Fibroblast of pulmonary artery (primary cell): Measurements from ENCODE around the gene GEMIN7.
A peak's percentile ranks its signal among the peaks of the same experiment; 100 is the strongest.

Experiments used
- DNase-seq: peaks from one replicate; pipeline ENCODE4 v3.0.0-alpha.2; 2010; ENCODE audit warnings: low read depth
- H3K4me3 ChIP-seq: replicated peaks from 2 replicates; pipeline ENCODE4 v1.5.1; 2011; ENCODE audit warnings: low read depth, mild to moderate bottlenecking, control low read depth, low read length, moderate library complexity
- TF ChIP-seq, protein P1 (sequence below): IDR thresholded peaks from 2 replicates; pipeline ENCODE4 v1.5.1; 2011; ENCODE audit warnings: mild to moderate bottlenecking, control low read depth, low read length, inconsistent platforms; ENCODE audit errors: missing control alignments

The GEMIN7 gene

GRCh38 chr19:45076851-45077730 lies 2.0 kb upstream of the GEMIN7 start:
- TF ChIP-seq, protein P1, sequence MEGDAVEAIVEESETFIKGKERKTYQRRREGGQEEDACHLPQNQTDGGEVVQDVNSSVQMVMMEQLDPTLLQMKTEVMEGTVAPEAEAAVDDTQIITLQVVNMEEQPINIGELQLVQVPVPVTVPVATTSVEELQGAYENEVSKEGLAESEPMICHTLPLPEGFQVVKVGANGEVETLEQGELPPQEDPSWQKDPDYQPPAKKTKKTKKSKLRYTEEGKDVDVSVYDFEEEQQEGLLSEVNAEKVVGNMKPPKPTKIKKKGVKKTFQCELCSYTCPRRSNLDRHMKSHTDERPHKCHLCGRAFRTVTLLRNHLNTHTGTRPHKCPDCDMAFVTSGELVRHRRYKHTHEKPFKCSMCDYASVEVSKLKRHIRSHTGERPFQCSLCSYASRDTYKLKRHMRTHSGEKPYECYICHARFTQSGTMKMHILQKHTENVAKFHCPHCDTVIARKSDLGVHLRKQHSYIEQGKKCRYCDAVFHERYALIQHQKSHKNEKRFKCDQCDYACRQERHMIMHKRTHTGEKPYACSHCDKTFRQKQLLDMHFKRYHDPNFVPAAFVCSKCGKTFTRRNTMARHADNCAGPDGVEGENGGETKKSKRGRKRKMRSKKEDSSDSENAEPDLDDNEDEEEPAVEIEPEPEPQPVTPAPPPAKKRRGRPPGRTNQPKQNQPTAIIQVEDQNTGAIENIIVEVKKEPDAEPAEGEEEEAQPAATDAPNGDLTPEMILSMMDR = no peak
- H3K4me3 ChIP-seq = peak overlapping the region; percentile 48
- DNase-seq = no peak

DNA sequence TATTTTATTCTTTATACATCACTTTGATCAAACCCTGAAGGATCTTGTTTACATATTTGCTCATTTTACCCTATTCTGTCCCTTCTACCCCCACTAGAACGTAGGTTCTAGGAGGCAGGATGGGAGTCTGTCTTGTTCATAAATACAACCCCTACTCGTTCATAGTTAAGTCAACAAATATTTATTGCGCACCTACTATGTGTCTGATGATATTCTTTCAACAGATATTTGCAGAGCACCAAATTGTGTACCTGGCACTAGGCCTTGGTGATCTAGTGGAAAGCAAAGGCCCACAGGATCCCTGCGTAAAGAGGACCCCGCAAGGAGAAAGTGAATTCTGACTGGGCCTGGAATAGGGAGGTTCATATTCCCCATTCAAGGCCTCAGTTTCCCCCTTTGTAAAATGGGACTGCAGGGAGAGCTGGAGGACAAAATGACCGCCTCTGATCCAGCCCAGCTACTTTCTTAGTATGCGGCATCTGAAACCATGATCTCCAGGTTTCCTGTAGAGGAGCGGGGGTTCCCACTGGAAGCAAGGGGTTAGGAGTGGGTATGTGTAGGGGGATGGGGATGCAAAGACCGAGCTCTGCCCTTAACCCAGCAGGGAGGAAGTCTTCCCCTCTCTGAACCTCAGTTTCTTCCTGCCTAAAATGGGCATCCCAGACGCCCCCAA lies 534 bp upstream of the GEMIN7 start:
- DNase-seq = no peak
- peak overlapping the region; percentile 96 for H3K4me3 ChIP-seq
- TF ChIP-seq, protein P1 = no peak

DNA sequence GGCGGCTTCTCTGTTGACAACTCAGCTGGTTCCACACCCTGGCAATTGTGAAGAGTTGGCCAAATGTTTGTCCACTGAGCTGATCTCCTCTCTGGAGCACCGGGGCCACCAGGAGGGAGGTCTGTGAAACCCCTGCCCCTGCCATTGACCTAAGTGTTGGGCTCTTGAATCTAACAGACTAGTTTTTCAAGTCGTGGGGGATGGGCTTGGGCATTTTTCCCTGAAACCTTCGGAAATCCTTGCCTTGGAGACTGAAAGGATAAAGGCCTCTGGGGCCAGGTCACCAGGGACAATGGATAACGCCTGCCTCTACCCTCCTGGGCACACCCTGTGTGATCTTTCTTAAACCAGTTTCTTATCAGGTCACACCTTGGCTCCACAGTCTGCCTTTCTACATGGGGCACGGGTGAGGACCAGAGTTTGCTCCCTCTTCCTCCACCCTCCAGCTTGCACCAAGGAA lies 881 bp downstream of the GEMIN7 start:
- H3K4me3 ChIP-seq = peak overlapping the region; percentile 96
- TF ChIP-seq, protein P1 = no peak
- DNase-seq = no peak

DNA sequence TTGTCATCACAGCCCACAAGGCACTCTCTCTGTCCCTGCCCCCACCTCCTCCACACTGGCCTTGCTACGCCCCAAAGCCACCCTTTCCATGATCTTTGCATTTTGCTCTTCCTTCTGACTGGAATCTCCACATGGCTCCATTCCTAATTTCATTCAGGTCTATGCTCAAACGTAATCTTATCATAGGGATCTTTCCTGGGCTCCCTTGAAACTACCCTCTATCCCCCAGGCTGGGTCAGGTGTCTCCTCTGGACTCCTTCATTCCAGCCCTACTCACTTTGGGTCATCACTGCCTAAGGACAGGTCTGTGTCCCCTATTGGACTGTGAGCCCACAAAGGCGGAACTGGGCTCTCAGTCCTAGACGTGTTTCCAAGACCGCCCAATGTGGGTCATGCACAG lies 3.1 kb downstream of the GEMIN7 start:
- no peak for DNase-seq
- TF ChIP-seq, protein P1 = no peak
- no peak overlapping the region for H3K4me3 ChIP-seq

DNA sequence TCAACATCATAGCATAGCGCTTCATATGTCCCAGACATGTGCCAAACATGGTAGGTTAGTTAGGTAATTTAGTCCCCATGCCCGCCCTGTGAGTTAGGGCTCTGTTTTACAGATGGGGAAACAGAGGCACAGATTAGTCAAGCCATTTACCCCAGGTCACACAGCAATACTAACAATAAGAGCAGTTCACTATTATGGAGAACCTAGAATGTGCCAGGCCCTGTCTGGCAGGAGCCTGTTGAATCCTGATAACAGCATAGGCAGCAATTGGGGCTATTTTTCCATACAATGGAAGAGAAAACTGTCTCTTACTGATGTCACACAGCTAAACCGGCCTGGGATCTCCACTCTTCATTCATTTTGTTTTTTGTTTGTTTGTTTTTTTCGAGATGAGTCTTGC lies 7.4 kb downstream of the GEMIN7 start:
- TF ChIP-seq, protein P1 = no peak
- H3K4me3 ChIP-seq = no peak overlapping the region
- no peak for DNase-seq

GRCh38 chr19:45087531-45087930 lies 8.5 kb downstream of the GEMIN7 start:
- DNase-seq = no peak
- TF ChIP-seq, protein P1 = no peak
- H3K4me3 ChIP-seq = no peak overlapping the region
